H1 (cell line): Measurements from ENCODE around the gene CHCHD6. TPM values are rescaled to one million over a fixed set of nuclear protein-coding genes. Genes with fewer than 3 reads are reported as not detected.

ENCODE experiments used
- CTCF ChIA-PET: fragments of 300-600 bp; sonication (Branson Sonifier 250); formaldehyde crosslinking; loops from one replicate; lab custom pipeline; 2021; ENCODE audit not compliant: partially characterized antibody; lab: Charles Lee
- POLR2A ChIA-PET: fragments of 300-600 bp; sonication (Branson Sonifier 250); formaldehyde crosslinking; loops from one replicate; lab custom pipeline; 2021; ENCODE audit warnings: inconsistent platforms; ENCODE audit not compliant: partially characterized antibody; lab: Charles Lee
- DNase-seq, 2 experiments: peaks; one replicate each; pipeline versions ENCODE4 v3.0.0 to v3.0.0-alpha.2; 2010 to 2022; ENCODE audit warnings: low spot score in 2 of 2, low read depth in 1 of 2, mixed read lengths in 1 of 2
- FAIRE-seq: peaks from 2 replicates; lab custom pipeline; 2011; peaks lifted over from hg19 to GRCh38; lab: Jason Lieb, UNC
- H2AFZ ChIP-seq: 2 replicates; pipeline ENCODE4 v1.8.1; 2012; ENCODE audit warnings: low read length, inconsistent platforms
- H2AK5ac ChIP-seq: 2 replicates; pipeline ENCODE4 v1.6.1; 2013; ENCODE audit warnings: low read depth, low read length
- H2BK120ac ChIP-seq: replicated peaks from 2 replicates; pipeline ENCODE3; 2013; ENCODE audit warnings: low read depth, low read length, inconsistent platforms
- H2BK12ac ChIP-seq: 2 replicates; pipeline ENCODE4 v1.6.1; 2013; ENCODE audit warnings: low read depth, low read length
- H2BK15ac ChIP-seq: 2 replicates; pipeline ENCODE4 v1.6.1; 2013; ENCODE audit warnings: low read length
- H2BK20ac ChIP-seq: 2 replicates; pipeline ENCODE4 v1.6.1; 2013; ENCODE audit warnings: low read length
- H2BK5ac ChIP-seq: 2 replicates; pipeline ENCODE4 v1.6.1; 2013; ENCODE audit warnings: low read depth, low read length
- H3K14ac ChIP-seq: 2 replicates; pipeline ENCODE4 v1.6.1; 2013; ENCODE audit warnings: inconsistent platforms; ENCODE audit not compliant: insufficient read length
- H3K18ac ChIP-seq: 2 replicates; pipeline ENCODE4 v1.6.1; 2013; ENCODE audit warnings: low read length; ENCODE audit errors: extremely low read depth
- H3K23ac ChIP-seq: 2 replicates; pipeline ENCODE4 v1.6.1; 2013; ENCODE audit warnings: inconsistent platforms; ENCODE audit not compliant: insufficient read length
- H3K23me2 ChIP-seq: 2 replicates; pipeline ENCODE4 v1.6.1; 2013; ENCODE audit warnings: low read depth, low read length
- H3K27ac ChIP-seq: 2 replicates; pipeline ENCODE4 v1.6.1; 2011; ENCODE audit warnings: low read depth, low read length, inconsistent platforms
- H3K27me3 ChIP-seq, 4 experiments: replicated peaks in 1 of 4; 1 replicate in 1 of 4; 2 replicates in 3 of 4; pipeline versions ENCODE4 v1.6.1 to v1.8.1; 2011 to 2013; ENCODE audit warnings: low read length in 3 of 4, mild to moderate bottlenecking in 3 of 4, inconsistent platforms in 2 of 4, mixed read lengths in 2 of 4, moderate library complexity in 1 of 4; ENCODE audit not compliant: control insufficient read depth in 3 of 4, insufficient read depth in 3 of 4; ENCODE audit errors: extremely low read depth in 1 of 4
- H3K36me3 ChIP-seq, 4 experiments: 2 replicates each; pipeline versions ENCODE4 v1.6.1 to v1.8.1; 2011 to 2013; ENCODE audit warnings: mild to moderate bottlenecking in 4 of 4, low read length in 3 of 4, moderate library complexity in 2 of 4, control low read depth in 1 of 4, inconsistent platforms in 1 of 4; ENCODE audit not compliant: insufficient read depth in 4 of 4, control insufficient read depth in 2 of 4
- H3K4ac ChIP-seq: replicated peaks from 2 replicates; pipeline ENCODE3; 2013; ENCODE audit warnings: low read length, low read depth, mixed read lengths, inconsistent platforms; ENCODE audit not compliant: insufficient read length
- H3K4me1 ChIP-seq, 4 experiments: replicated peaks in 1 of 4; 1 replicate in 1 of 4; 2 replicates in 3 of 4; pipeline versions ENCODE4 v1.6.1 to v1.8.1; 2011 to 2013; ENCODE audit warnings: low read length in 3 of 4, inconsistent platforms in 2 of 4, mixed read lengths in 1 of 4; ENCODE audit not compliant: insufficient read depth in 4 of 4, control insufficient read depth in 3 of 4
- H3K4me2 ChIP-seq, 2 experiments: 2 replicates each; pipeline versions ENCODE4 v1.6.1 to v1.8.1; 2011 to 2013; ENCODE audit warnings: low read depth in 2 of 2, low read length in 2 of 2, control low read depth in 1 of 2, inconsistent platforms in 1 of 2, mild to moderate bottlenecking in 1 of 2; ENCODE audit not compliant: insufficient read depth in 1 of 2
- H3K4me3 ChIP-seq, 4 experiments: fragments of 200-600, 300-600 bp in 1 of 4; sonication (generic), shearing (Covaris generic), sonication (Bioruptor Twin) in 1 of 4; 2 replicates each; pipeline versions ENCODE4 v1.5.1 to v1.8.1; 2011 to 2016; ENCODE audit warnings: low read length in 4 of 4, low read depth in 3 of 4, control low read depth in 2 of 4, inconsistent platforms in 2 of 4, mild to moderate bottlenecking in 2 of 4, mixed read lengths in 1 of 4, moderate library complexity in 1 of 4; ENCODE audit not compliant: insufficient read depth in 2 of 4; ENCODE audit errors: extremely low read depth in 1 of 4
- H3K56ac ChIP-seq: replicated peaks from 2 replicates; pipeline ENCODE3; 2013; ENCODE audit warnings: low read depth, mild to moderate bottlenecking, mixed read lengths, low read length, inconsistent platforms; ENCODE audit not compliant: insufficient read length
- H3K79me1 ChIP-seq: 2 replicates; pipeline ENCODE4 v1.6.1; 2013; ENCODE audit warnings: low read depth, low read length, control low read depth
- H3K79me2 ChIP-seq, 2 experiments: 2 replicates each; pipeline versions ENCODE4 v1.6.1 to v1.8.1; 2012 to 2013; ENCODE audit warnings: low read length in 2 of 2, mild to moderate bottlenecking in 2 of 2, inconsistent platforms in 1 of 2; ENCODE audit not compliant: insufficient read depth in 2 of 2, control insufficient read depth in 1 of 2
- H3K9ac ChIP-seq, 4 experiments: replicated peaks in 1 of 4; 1 replicate in 1 of 4; 2 replicates in 3 of 4; pipeline versions ENCODE4 v1.6.1 to v1.8.1; 2011 to 2013; ENCODE audit warnings: low read depth in 3 of 4, low read length in 3 of 4, control low read depth in 2 of 4, mild to moderate bottlenecking in 2 of 4, moderate library complexity in 2 of 4, inconsistent platforms in 1 of 4; ENCODE audit errors: extremely low read depth in 1 of 4
- H3K9me3 ChIP-seq, 2 experiments: 2 replicates each; pipeline versions ENCODE4 v1.6.1 to v1.8.1; 2012 to 2013; ENCODE audit warnings: mild to moderate bottlenecking in 2 of 2, moderate library complexity in 2 of 2, control low read depth in 1 of 2, inconsistent platforms in 1 of 2, low read depth in 1 of 2, low read length in 1 of 2, mixed read lengths in 1 of 2; ENCODE audit not compliant: insufficient read depth in 2 of 2
- H4K20me1 ChIP-seq, 2 experiments: replicated peaks in 1 of 2; 2 replicates each; pipeline versions ENCODE3 to v1.8.1; 2011 to 2013; ENCODE audit warnings: inconsistent platforms in 2 of 2, low read length in 2 of 2, mild to moderate bottlenecking in 1 of 2; ENCODE audit not compliant: insufficient read depth in 2 of 2, control insufficient read depth in 1 of 2
- H4K5ac ChIP-seq: 2 replicates; pipeline ENCODE4 v1.6.1; 2013; ENCODE audit warnings: low read length, low read depth, mixed read lengths, inconsistent platforms; ENCODE audit not compliant: insufficient read length
- H4K8ac ChIP-seq: 2 replicates; pipeline ENCODE4 v1.8.0; 2013; ENCODE audit warnings: mild to moderate bottlenecking, moderate library complexity, low read length, inconsistent platforms; ENCODE audit not compliant: insufficient read depth; ENCODE audit errors: extremely low read depth
- H4K91ac ChIP-seq: replicated peaks from 2 replicates; pipeline ENCODE3; 2013; ENCODE audit warnings: low read length, mixed read lengths, inconsistent platforms; ENCODE audit not compliant: insufficient read length
- ATF3 ChIP-seq: IDR thresholded peaks from 2 replicates; pipeline ENCODE4 v1.6.1; 2011; ENCODE audit warnings: low read depth, mild to moderate bottlenecking, low read length; ENCODE audit not compliant: insufficient read depth
- BACH1 ChIP-seq: IDR thresholded peaks from 2 replicates; pipeline ENCODE4 v1.6.1; 2012; ENCODE audit warnings: low read length, improper control_type of control experiment
- CHD2 ChIP-seq: IDR thresholded peaks from 2 replicates; pipeline ENCODE4 v1.6.1; 2012; ENCODE audit warnings: low read length, improper control_type of control experiment
- CTBP2 ChIP-seq: IDR thresholded peaks from 2 replicates; pipeline ENCODE4 v1.7.0; 2011; ENCODE audit warnings: borderline replicate concordance, mild to moderate bottlenecking, moderate library complexity, mixed read lengths, low read length; ENCODE audit not compliant: insufficient read depth, insufficient read length
- EP300 ChIP-seq, 2 experiments: IDR thresholded peaks; 1 replicate in 1 of 2; 2 replicates in 1 of 2; pipeline ENCODE4 v1.6.1; 2011 to 2012; ENCODE audit warnings: low read depth in 2 of 2, low read length in 2 of 2, mild to moderate bottlenecking in 2 of 2, borderline replicate concordance in 1 of 2, inconsistent platforms in 1 of 2, moderate library complexity in 1 of 2
- FOSL1 ChIP-seq: IDR thresholded peaks from 2 replicates; pipeline ENCODE4 v1.6.1; 2011; ENCODE audit warnings: mild to moderate bottlenecking, low read depth, low read length, moderate library complexity; ENCODE audit not compliant: insufficient read depth
- PHF8 ChIP-seq: fragments of 200-600 bp; sonication (generic); conservative IDR thresholded peaks from 2 replicates; pipeline ENCODE4 v1.7.1; 2012; ENCODE audit warnings: low read depth, mild to moderate bottlenecking, inconsistent platforms, low read length, moderate library complexity
- POLR2AphosphoS5 ChIP-seq: IDR thresholded peaks from 2 replicates; pipeline ENCODE4 v1.6.1; 2011; ENCODE audit warnings: low read depth, low read length
- RAD21 ChIP-seq, 2 experiments: IDR thresholded peaks in 1 of 2; conservative IDR thresholded peaks in 1 of 2; 2 replicates each; pipeline ENCODE4 v1.6.1; 2011; ENCODE audit warnings: low read depth in 2 of 2, low read length in 2 of 2, improper control_type of control experiment in 1 of 2, inconsistent platforms in 1 of 2, mild to moderate bottlenecking in 1 of 2, moderate library complexity in 1 of 2
- RXRA ChIP-seq: IDR thresholded peaks from 2 replicates; pipeline ENCODE4 v1.6.1; 2011; ENCODE audit warnings: low read depth, mild to moderate bottlenecking, low read length, moderate library complexity; ENCODE audit not compliant: insufficient read depth
- WGBS, 2 experiments: shearing (Covaris generic) in 1 of 2; methylation state at CpG; one replicate each; pipeline versions ENCODE4 v1.1.6 to v1.1.7; 2013 to 2015; ENCODE audit warnings: low lambda C conversion rate in 2 of 2, mixed read lengths in 2 of 2, inconsistent platforms in 1 of 2, low coverage in 1 of 2, missing lambda C conversion rate in 1 of 2; ENCODE audit not compliant: insufficient replicate concordance in 2 of 2, insufficient coverage in 1 of 2, insufficient read length in 1 of 2; ENCODE audit errors: extremely low coverage in 1 of 2, missing lambda C conversion rate in 1 of 2; 5-methylcytosine and 5-hydroxymethylcytosine counted together
- polyA plus RNA-seq, 7 experiments: library from polyadenylated mRNA; depleted of rRNA in 3 of 7; stranded (reverse) in 5 of 7; unstranded in 2 of 7; fragments of >200 nt in 5 of 7; fragments of 200-250 nt in 2 of 7; gene quantifications; 1 replicate in 5 of 7; 2 replicates in 1 of 7; 4 replicates in 1 of 7; pipeline versions ENCODE4 v1.2.1 to v1.2.3, GENCODE V29; 2011 to 2013; ENCODE audit warnings: missing spikeins in 2 of 7, mixed read lengths in 2 of 7
- total RNA-seq: library from RNA; stranded (reverse); fragmentation: NEBNext Ultra II Directional; extraction: Animal tissue kit (Norgen Biotek cat#: 25700); gene quantifications from 2 replicates; pipeline ENCODE4 v1.2.1, GENCODE V29; 2021

Gene CHCHD6
- total and polyA plus RNA-seq, 2 of the 8 experiments (the other 6 are each of a cell fraction or from before 2014, with no cell fraction given): 32.4 to 37.6 TPM

GRCh38 chr3:126849768-126850167 is 145.7 kb downstream of the CHCHD6 start:
- no peak overlapping the region for H3K4me3 ChIP-seq
- DNase-seq (peak in 1 of 2 experiments; percentile 33), FAIRE-seq (no peak)
- peak overlapping the region; percentile 92 for H2BK12ac ChIP-seq
- peak overlapping the region; percentile 95 for H4K91ac ChIP-seq
- no peak overlapping the region for H2BK120ac ChIP-seq
- no peak overlapping the region for H3K14ac ChIP-seq
- no peaks in the 10 kb centered on the region for H3K36me3 ChIP-seq
- POLR2A ChIA-PET: interaction anchor here (3.1 to 4.3 kb wide), 2 partner anchors 14 to 97 kb away, joined by 14 to 17 read pairs; no protein-coding TSS in a partner anchor
- peak overlapping the region in 2 of 4 experiments; percentile 29 to 35; a peak in 2 of 7 replicates for H3K9ac ChIP-seq
- H3K79me1 ChIP-seq: no peaks in the 10 kb centered on the region
- no peaks in the 10 kb centered on the region for H3K79me2 ChIP-seq
- peak overlapping the region; percentile 10 for H3K4ac ChIP-seq
- 87% methylated on average over 5 of the region's 6 CpGs; no CpG with 5 or more reads in 1 of the 2 experiments for WGBS, 2 experiments
- H4K5ac ChIP-seq: no peak overlapping the region
- no peaks in the 10 kb centered on the region for H3K23me2 ChIP-seq
- no peaks in the 10 kb centered on the region for H3K9me3 ChIP-seq
- peak overlapping the region; percentile 85 for H3K27ac ChIP-seq
- H3K18ac ChIP-seq: peak overlapping the region; percentile 76
- TF ChIP-seq CTBP2 (no peak), RXRA (no peak), BACH1 (no peak), ATF3 (no peak), POLR2AphosphoS5 (no peak), CHD2 (no peak), RAD21 (IDR thresholded peaks at IDR 0.05 in 1 of 2, conservative IDR thresholded peaks at IDR 0.05 in 1 of 2; ENCODE audit: low read depth in 2 of 2, low read length in 2 of 2) (no peak), FOSL1 (no peak), PHF8 (no peak), EP300 (IDR thresholded peaks at IDR 0.05; ENCODE audit: borderline replicate concordance in 1 of 2, low read depth in 2 of 2, low read length in 2 of 2) (no peak)
- peak overlapping the region; percentile 84 for H2AK5ac ChIP-seq
- no peaks in the 10 kb centered on the region for H3K27me3 ChIP-seq
- no peak overlapping the region for H3K56ac ChIP-seq
- H2BK5ac ChIP-seq: peak overlapping the region; percentile 99
- H2BK20ac ChIP-seq: peak overlapping the region; percentile 73
- H3K23ac ChIP-seq: no peak overlapping the region
- peak overlapping the region in 1 of 2 experiments; percentile 50; a peak in 3 of 4 replicates for H3K4me2 ChIP-seq
- CTCF ChIA-PET: interaction anchor here (0.8 to 8.2 kb wide), 3 partner anchors 26 to 97 kb away, joined by 3 to 53 read pairs (median 14); no protein-coding TSS in a partner anchor
- H2AFZ ChIP-seq: no peak overlapping the region
- H4K20me1 ChIP-seq: peaks cover 0 to 2% of the 10 kb centered on the region in 2 experiments
- no peak overlapping the region for H4K8ac ChIP-seq
- peak overlapping the region; percentile 54; the same call in 1 of the 2 replicates for H2BK15ac ChIP-seq
- peaks cover 26 to 33% (median 28%) of the 10 kb centered on the region in 4 experiments for H3K4me1 ChIP-seq
